ENCODE measurements around the gene FBXW9.

DNA sequence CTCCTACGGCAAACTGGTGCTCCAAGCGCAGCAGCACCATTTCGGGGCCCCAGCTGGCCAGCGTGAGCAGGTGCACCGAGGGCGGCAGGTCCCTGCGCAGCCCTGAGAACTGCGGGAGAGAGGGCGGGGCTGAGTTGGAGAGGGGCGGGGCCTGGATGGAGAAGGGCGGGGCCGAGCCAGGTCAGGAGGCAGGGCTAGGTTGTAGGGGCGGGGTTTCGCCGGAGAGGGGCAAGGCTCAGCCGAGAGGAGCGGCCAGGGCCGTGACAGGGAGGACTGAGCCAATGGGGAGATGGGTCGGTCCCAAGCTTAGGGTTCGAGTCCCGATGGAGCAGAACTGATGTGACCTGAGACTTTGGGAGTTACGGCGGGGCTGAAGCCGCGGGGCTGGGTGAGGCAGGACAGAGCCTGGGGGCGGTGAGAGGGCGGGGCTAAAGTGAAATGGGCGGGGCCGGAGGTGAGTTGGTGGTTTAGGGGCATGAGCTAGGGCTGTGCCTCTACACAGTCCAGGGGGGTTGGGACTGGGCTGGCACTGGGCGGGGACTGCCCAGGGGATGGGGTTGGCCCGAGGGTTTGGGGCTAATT, 48.9 kb downstream of the FBXW9 start:
- TF ChIP-seq, protein P1, sequence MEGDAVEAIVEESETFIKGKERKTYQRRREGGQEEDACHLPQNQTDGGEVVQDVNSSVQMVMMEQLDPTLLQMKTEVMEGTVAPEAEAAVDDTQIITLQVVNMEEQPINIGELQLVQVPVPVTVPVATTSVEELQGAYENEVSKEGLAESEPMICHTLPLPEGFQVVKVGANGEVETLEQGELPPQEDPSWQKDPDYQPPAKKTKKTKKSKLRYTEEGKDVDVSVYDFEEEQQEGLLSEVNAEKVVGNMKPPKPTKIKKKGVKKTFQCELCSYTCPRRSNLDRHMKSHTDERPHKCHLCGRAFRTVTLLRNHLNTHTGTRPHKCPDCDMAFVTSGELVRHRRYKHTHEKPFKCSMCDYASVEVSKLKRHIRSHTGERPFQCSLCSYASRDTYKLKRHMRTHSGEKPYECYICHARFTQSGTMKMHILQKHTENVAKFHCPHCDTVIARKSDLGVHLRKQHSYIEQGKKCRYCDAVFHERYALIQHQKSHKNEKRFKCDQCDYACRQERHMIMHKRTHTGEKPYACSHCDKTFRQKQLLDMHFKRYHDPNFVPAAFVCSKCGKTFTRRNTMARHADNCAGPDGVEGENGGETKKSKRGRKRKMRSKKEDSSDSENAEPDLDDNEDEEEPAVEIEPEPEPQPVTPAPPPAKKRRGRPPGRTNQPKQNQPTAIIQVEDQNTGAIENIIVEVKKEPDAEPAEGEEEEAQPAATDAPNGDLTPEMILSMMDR (IDR thresholded peaks at IDR 0.05 in 8 of 11, conservative IDR thresholded peaks at IDR 0.05 in 3 of 11) = no peak
- TF ChIP-seq POLR2A (IDR thresholded peaks at IDR 0.05) (no peak), POLR2AphosphoS5 (IDR thresholded peaks at IDR 0.05) (peak in 2 of 3 donors; percentile 58 to 69)
